ENCODE measurements around the gene DIS3L2.

DNA sequence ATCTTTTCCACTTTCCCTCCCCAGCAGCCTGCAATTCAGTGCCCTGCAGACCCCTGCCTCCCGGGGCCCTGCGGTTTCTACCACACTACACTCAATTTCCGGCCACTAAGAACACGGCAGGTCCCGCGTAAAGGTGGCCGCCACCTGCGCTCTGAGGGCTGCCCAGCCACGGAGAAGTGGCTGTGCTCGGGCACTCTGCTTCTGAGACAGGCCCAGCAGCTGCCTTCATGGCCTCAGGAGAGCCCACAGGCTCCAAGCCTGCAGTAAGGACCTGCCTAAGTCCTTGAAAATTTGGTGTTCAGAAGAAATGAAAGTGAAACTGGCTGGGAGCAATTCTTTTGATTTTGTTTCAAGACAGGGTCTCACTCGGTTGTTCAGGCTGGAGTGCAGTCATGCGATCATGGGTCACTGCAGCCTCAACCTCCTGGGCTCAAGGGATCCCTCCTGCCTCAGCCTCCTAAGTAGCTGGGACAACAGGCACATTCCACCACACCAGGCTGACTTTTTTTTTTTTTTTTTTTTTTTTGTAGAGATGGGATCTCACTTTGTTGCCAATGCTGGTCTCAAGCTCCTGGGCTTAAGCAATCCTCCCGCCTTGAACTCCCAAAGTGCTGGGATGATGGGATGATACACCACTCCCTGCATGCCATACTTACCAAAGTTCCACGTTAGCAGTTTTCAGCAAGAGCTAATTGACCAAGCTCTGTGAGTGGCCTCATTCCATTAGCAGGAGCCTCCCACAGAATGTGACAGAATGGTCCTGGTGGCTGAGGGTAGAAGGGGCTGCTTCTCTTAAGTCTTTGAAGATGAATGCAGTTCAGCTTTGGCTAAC lies 402.5 kb downstream of the DIS3L2 start:
- no peak for TF ChIP-seq POLR2AphosphoS5 (IDR thresholded peaks at IDR 0.05)
- TF ChIP-seq, protein P1, sequence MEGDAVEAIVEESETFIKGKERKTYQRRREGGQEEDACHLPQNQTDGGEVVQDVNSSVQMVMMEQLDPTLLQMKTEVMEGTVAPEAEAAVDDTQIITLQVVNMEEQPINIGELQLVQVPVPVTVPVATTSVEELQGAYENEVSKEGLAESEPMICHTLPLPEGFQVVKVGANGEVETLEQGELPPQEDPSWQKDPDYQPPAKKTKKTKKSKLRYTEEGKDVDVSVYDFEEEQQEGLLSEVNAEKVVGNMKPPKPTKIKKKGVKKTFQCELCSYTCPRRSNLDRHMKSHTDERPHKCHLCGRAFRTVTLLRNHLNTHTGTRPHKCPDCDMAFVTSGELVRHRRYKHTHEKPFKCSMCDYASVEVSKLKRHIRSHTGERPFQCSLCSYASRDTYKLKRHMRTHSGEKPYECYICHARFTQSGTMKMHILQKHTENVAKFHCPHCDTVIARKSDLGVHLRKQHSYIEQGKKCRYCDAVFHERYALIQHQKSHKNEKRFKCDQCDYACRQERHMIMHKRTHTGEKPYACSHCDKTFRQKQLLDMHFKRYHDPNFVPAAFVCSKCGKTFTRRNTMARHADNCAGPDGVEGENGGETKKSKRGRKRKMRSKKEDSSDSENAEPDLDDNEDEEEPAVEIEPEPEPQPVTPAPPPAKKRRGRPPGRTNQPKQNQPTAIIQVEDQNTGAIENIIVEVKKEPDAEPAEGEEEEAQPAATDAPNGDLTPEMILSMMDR (IDR thresholded peaks at IDR 0.05 in 8 of 11, conservative IDR thresholded peaks at IDR 0.05 in 3 of 11): no peak
